SJCRH30 (cell line): ENCODE results near the gene LATS2. TPM values are rescaled to one million over a fixed set of nuclear protein-coding genes. Genes with fewer than 3 reads are reported as not detected.

Source experiments
- DNase-seq, 2 experiments: peaks; one replicate each; pipeline ENCODE4 v3.0.0-alpha.2; 2015 to 2020
- H3K27ac ChIP-seq: fragments of 250-450 bp; sonication (Bioruptor Pico); 2 replicates; pipeline ENCODE4 v1.5.1; 2020; ENCODE audit warnings: mild to moderate bottlenecking, moderate library complexity
- H3K27me3 ChIP-seq: fragments of 250-450 bp; sonication (Bioruptor Pico); 2 replicates; pipeline ENCODE4 v1.5.1; 2020; ENCODE audit warnings: mild to moderate bottlenecking, moderate library complexity
- H3K36me3 ChIP-seq: fragments of 250-450 bp; sonication (Bioruptor Pico); 2 replicates; pipeline ENCODE4 v1.5.1; 2020; ENCODE audit warnings: mild to moderate bottlenecking, moderate library complexity
- H3K4me1 ChIP-seq: fragments of 250-450 bp; sonication (Bioruptor Pico); 2 replicates; pipeline ENCODE4 v1.5.1; 2020; ENCODE audit warnings: mild to moderate bottlenecking, moderate library complexity
- H3K4me3 ChIP-seq: fragments of 250-450 bp; sonication (Bioruptor Pico); 2 replicates; pipeline ENCODE4 v1.5.1; 2020; ENCODE audit warnings: mild to moderate bottlenecking, moderate library complexity
- H3K9me3 ChIP-seq: fragments of 250-450 bp; sonication (Bioruptor Pico); replicated peaks from 2 replicates; pipeline ENCODE4 v1.5.1; 2020; ENCODE audit warnings: mild to moderate bottlenecking, moderate library complexity
- total RNA-seq: library from RNA; depleted of rRNA; stranded (reverse); fragments of >200 nt; shearing (Covaris generic); gene quantifications from 2 replicates; pipeline ENCODE4 v1.2.3, GENCODE V29; 2014

LATS2 gene
- total RNA-seq, 1 experiment from 2014 or later = 14.9 TPM

DNA sequence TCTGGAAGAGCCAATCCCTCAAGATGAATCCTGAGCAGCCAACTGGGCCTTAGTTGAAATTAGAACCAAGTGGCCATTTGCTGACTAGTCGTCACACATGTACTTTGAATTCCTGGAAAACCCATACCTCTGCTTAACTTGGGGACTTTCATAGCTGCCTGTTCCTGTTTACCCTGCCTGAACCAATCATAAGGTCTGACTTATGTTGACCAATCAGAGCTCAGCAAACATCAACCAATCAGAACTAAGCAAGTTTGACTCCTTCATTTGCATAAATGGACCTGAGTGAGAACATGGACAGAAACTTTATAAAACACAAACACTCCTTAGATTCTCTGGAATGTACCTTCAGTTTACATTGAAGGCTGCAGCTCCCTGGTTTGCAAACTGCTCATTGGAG lies 50.8 kb downstream of the LATS2 start:
- Histone ChIP-seq H3K4me1 (peaks cover 38% of the 10 kb centered on the region), H3K27ac (no peak overlapping the region), H3K27me3 (no peaks in the 10 kb centered on the region), H3K36me3 (peaks cover 2% of the 10 kb centered on the region), H3K4me3 (no peak overlapping the region), H3K9me3 (no peaks in the 10 kb centered on the region)
- DNase-seq = peak in 1 of 2 experiments; percentile 41

DNA sequence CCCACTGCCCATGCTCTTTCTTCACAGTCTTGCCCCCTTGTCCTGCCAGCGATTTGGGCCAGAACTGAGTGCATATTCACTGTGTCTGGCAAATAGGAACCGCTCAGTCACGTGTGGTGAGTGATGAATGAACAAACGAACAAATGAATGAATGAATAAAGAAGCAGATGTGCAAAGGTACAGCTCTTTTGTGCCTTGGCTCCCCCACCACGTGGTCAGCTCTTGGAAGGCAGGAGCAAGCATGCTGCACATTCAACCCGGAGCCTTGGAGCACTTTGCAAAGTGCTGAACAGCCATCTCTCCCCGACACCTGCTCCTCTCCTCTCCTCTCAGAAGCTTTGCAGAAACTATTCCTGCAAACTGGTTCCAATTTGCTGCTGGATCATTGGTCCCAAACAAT lies 52.4 kb downstream of the LATS2 start:
- no peaks in the 10 kb centered on the region for H3K9me3 ChIP-seq
- peaks cover 2% of the 10 kb centered on the region; the same call in 1 of the 2 replicates for H3K36me3 ChIP-seq
- peaks cover 26% of the 10 kb centered on the region; the same call in 1 of the 2 replicates for H3K4me1 ChIP-seq
- no peak overlapping the region for H3K27ac ChIP-seq
- H3K27me3 ChIP-seq = no peaks in the 10 kb centered on the region
- DNase-seq = no peak
- no peak overlapping the region for H3K4me3 ChIP-seq

DNA sequence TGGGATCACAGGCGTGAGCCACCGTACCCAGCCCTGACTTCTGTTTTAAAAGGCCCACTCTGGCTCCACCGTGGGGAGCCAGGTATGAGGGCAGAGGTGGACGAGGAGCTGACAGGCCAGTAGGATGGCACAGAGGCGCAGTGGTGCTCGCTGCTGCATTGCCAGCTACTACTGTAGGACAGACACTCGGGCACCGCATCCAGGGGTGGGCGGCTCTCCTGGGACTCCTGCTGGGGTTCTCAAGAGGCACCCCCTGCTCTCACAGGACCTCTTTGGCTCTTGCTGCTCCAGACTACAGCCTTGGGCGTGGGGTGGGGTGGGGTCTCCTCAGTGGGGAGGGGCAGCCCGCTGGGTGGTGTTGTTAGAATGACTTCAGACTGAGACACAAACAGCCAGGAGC lies 53.4 kb downstream of the LATS2 start:
- Histone ChIP-seq H3K27ac (no peak overlapping the region), H3K9me3 (no peaks in the 10 kb centered on the region), H3K36me3 (peaks cover 2% of the 10 kb centered on the region; the same call in 1 of the 2 replicates), H3K27me3 (no peaks in the 10 kb centered on the region), H3K4me3 (no peak overlapping the region), H3K4me1 (peaks cover 21% of the 10 kb centered on the region; the same call in 1 of the 2 replicates)
- no peak for DNase-seq

DNA sequence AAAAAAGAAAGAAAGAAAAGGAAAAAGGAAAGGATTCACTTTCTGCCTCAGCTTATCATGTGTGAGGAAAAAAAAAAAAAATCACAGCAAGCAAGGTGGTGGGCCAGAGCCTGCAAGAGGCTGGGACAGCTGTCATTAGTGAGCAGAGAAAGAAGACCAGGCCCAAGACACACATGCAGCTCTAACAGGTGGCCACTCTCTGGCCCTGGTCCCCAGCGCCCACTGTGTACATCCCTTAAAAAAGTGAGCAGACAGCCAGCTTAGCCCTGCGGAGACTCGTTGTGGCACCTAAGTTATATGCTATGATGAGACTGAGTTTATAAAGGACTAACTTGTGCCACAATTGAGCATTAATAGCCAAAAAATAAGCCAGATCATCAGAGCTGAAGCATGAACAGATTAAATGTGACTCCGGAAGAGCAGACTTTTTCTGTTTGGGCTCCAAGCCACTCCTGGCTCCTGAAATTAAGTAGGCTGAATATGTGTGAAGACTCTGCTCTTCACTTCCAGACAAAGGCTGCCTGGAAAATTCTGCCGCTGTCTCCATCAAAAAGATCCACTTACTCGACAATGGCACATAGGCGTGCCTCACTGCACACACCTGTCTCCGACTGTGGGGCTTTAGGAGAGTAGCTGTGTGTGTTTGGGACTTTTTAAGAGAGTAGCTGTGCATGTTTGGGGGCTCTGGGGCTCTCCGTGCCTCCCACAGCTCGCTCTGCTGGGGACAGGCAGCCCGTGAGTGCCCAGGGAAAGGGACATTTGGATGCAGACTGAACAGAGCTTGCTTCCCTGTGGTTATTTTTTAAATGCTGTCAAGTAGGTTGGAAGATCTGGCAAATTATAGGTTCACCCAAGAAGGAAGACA lies 55.0 kb downstream of the LATS2 start:
- H3K4me3 ChIP-seq = no peak overlapping the region
- no peaks in the 10 kb centered on the region for H3K36me3 ChIP-seq
- no peaks in the 10 kb centered on the region for H3K27me3 ChIP-seq
- peaks cover 9% of the 10 kb centered on the region; the same call in 1 of the 2 replicates for H3K4me1 ChIP-seq
- peak in 1 of 2 experiments; percentile 49 for DNase-seq
- H3K9me3 ChIP-seq = no peaks in the 10 kb centered on the region
- H3K27ac ChIP-seq = no peak overlapping the region

DNA sequence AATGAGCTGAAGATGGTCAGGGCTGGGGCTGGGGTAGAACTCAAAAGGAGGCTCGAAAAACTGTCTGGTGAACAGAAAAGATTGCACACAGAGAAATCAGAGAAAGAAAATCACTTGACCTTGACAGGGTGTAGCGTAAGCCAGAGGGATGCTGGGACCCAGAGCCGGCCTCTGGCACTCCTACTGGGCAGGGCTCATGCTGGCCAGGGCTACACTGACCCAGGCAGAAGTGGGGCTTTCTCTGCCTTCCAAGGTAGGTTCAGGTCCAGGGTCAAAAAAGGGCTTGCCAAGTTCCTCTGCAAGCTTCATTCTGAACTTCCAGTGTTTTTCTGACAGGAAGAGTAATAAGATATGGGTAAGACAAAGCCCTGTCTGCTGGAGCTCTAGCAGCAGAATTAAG lies 56.2 kb downstream of the LATS2 start:
- H3K9me3 ChIP-seq = no peaks in the 10 kb centered on the region
- H3K4me1 ChIP-seq = peaks cover 6% of the 10 kb centered on the region; the same call in 1 of the 2 replicates
- no peaks in the 10 kb centered on the region for H3K27me3 ChIP-seq
- DNase-seq = no peak
- H3K27ac ChIP-seq = no peak overlapping the region
- no peak overlapping the region for H3K4me3 ChIP-seq
- H3K36me3 ChIP-seq = 0 out of 2 replicates have a peak, but pooled peaks cover 3% of the 10 kb centered on the region

DNA sequence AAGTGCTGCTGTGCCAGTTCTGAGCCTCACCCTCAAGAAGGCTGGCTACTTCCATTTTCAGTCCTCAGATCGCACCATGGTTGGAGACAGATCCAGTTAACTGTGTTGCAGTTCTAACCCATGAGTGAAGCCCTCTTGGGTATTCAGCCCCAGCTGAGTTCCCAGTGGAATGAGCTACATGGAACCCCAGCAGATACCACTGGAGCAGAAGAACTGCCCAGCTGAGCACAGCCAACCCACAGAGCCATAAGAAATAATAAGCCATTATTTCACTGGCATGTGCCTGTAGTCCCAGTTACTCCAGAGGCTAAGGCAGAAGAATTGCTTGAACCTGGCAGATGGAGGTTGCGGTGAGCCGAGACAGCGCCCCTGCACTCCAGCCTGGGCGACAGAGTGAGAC lies 59.9 kb downstream of the LATS2 start:
- H3K36me3 ChIP-seq = peaks cover 7% of the 10 kb centered on the region
- DNase-seq = no peak
- H3K27me3 ChIP-seq = no peaks in the 10 kb centered on the region
- no peak overlapping the region for H3K27ac ChIP-seq
- H3K4me3 ChIP-seq = no peak overlapping the region
- no peaks in the 10 kb centered on the region for H3K4me1 ChIP-seq
- no peaks in the 10 kb centered on the region for H3K9me3 ChIP-seq

DNA sequence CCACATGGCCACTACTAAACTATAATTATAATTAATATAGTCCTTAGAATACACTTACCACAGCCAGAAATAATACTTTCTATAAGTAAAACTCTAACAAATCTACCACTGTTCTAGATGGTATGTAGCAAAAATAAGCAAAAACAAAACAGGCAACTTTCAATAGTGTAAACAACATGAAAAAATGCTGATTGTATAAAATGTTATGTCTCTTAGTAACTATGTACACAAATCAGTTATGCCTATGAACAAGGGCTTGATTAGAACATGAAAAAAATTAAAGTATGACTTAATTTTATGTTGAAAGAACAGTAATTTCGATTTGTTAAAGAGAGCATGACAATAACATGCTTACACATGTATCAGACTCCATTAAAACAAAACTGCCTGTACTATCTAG lies 60.7 kb downstream of the LATS2 start:
- H3K4me1 ChIP-seq = no peaks in the 10 kb centered on the region
- H3K9me3 ChIP-seq = no peaks in the 10 kb centered on the region
- H3K36me3 ChIP-seq = peaks cover 7% of the 10 kb centered on the region
- no peak overlapping the region for H3K27ac ChIP-seq
- no peak overlapping the region for H3K4me3 ChIP-seq
- H3K27me3 ChIP-seq = no peaks in the 10 kb centered on the region
- no peak for DNase-seq

DNA sequence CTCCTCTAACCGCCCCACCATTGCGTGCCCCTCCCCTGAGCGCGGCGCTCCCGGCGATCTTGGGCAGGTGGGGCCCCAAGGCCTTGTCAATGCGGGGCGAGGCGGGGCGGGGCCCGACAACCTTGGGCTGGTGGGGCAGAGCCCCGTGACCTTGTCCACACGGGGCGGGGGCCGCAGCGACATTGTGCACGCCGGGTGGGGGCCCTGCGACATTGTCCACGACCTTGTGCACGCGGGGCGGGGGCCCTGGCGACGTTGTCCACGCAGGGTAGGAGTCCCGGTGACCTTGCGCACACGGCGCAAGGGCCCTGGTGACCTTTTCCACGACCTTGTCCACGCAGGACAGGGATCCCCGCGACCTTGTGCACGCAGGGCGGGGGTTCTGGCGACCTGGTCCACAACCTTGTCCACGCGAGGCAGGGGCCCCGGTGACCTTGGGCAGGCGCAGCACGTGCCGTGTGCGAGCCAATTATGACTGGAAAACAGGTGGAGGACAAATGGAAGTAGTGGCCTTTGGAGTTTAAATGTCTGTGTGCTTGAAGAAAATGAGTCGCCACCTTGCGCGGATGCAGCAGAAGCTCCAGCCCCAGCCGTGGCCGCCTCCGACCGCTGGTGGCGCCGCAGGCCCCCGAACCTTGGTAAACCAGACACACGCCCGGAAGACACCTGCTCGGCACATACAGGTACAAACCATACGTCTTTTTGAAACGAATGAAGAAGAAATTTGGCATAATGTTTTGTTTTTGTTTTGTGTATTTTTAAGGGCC lies 62.6 kb downstream of the LATS2 start:
- H3K4me1 ChIP-seq = no peaks in the 10 kb centered on the region
- H3K27ac ChIP-seq = no peak overlapping the region
- no peak overlapping the region for H3K4me3 ChIP-seq
- no peak for DNase-seq
- H3K36me3 ChIP-seq = peaks cover 14% of the 10 kb centered on the region
- H3K27me3 ChIP-seq = no peaks in the 10 kb centered on the region
- no peaks in the 10 kb centered on the region for H3K9me3 ChIP-seq

DNA sequence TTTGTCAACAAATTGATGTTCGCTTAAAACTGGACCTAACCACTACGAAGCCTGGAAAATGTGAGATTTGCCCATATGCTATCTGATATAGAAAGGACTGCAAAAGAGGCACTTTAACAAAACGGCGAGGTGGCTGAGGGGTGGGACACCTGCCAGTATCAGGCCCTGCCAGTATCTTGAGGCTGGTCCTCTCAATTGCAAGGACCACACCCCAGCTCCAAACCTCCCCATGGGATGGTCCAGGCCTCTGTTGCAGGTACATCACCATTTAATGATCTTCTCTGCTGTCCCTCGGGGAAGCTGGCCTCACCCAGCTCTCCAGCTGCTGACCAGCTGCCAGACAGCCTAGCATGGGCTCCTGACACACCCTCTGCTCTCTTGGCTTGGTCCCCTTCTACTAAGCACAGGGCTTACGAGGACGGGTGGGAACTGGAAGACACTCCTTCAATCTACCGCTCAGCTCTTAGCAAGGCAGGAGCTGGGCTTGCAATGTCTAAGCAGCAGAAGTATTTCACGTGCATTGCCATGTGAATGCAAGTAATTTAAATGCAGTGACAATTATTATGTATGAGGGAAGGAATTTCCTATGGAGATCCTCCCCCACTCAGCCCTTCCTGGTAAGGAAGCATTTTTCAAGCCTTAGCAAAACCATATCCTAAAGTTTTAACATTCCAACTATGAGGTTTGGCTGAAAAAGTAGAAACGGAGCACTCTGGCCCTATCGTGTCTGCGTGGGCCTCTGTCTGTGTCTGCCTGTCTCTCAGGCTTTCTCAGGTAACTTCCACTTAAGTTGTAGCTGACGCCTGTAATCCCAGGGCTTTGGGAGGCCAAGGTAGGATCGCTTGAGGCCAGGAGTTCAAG lies 63.9 kb downstream of the LATS2 start:
- Histone ChIP-seq H3K27me3 (no peaks in the 10 kb centered on the region), H3K4me1 (no peaks in the 10 kb centered on the region), H3K4me3 (no peak overlapping the region), H3K36me3 (peaks cover 14% of the 10 kb centered on the region), H3K27ac (no peak overlapping the region), H3K9me3 (no peaks in the 10 kb centered on the region)
- no peak for DNase-seq

DNA sequence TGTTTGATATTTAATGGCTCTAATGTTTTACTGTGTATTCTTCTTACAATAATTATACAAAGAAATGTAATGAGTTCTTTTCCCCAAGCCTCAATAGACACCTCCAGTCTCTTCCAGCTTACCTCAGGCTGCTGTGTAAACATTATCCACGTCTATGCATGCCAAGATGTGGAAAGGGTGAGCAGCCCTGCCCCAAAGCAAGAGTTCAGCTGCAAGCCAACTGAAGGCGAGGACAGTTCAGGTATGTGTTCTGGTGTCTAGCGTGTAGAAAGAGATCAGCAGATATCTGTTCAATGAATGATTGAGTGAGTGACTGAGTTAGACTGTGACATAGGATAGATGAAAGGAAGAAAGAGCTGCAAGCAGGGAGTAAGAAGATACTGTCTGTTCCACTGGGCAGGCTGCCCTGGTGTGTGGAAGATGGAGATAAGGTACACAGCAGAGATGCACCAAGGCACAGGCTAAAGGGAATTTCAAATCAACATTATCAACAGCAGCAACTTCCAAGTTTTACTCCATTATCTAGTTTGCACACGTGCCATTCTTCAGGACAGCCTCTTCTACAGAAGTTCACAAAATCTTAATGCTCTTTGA lies 66.0 kb downstream of the LATS2 start:
- Histone ChIP-seq H3K4me1 (peaks cover 5% of the 10 kb centered on the region; the same call in 1 of the 2 replicates), H3K9me3 (no peaks in the 10 kb centered on the region), H3K27ac (no peak overlapping the region), H3K4me3 (no peak overlapping the region), H3K27me3 (no peaks in the 10 kb centered on the region), H3K36me3 (peaks cover 19% of the 10 kb centered on the region)
- DNase-seq = no peak

DNA sequence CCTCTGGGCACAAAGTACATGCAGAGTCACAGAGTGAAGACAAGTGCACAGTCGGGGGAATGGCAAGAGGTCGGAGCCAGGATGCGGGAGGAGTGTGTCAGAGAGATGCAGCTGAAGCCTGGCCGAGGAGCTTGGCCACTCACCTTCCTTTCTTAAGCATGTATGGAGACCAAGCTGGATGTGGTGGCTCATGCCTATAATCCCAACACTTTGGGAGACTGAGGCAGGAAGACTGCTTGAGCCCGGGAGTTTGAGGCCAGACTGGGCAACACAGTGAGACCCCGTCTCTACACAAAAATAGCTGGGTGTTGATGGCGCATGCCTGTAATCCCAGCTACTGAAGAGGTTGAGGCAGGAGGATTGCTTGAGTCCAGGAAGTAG lies 67.0 kb downstream of the LATS2 start:
- Histone ChIP-seq H3K36me3 (peaks cover 19% of the 10 kb centered on the region), H3K27me3 (no peaks in the 10 kb centered on the region), H3K4me3 (no peak overlapping the region), H3K4me1 (peaks cover 14% of the 10 kb centered on the region), H3K27ac (no peak overlapping the region), H3K9me3 (no peaks in the 10 kb centered on the region)
- no peak for DNase-seq

DNA sequence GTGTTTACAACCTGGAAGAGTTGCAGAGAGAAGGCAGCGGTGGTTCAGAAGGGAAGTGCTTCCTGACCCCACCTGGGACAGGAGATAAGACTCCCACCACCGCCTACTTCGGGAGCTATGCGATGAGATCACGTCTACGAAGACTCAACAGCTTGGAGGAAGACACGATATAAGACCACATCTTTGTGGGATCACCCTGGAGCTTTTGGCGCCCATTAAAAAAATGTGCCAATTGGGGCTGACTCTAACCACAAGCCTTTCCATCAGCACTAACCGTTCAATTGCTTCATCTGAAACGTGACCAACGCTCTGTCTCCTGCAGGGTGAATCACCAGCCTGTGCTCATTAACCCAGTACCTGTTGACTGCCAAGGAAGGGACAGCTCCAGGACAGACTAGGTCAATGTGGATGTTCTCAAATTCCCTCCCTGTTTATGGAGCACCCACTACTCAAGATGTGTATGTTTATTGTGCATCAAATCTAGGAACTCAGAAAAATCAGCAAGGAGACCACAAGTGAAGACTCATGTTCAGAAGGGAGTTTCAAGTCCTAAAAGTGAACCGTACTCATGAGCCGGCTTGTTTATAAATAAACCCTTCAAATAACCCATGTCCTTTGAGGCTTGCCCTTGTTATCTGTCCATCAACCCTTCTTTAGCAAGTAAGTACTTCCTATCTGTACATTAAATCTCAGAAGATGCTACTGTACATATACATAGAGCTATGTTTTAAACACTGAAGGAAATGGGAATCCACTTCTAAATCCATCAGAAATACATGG lies 67.5 kb downstream of the LATS2 start:
- H3K9me3 ChIP-seq = no peaks in the 10 kb centered on the region
- peaks cover 23% of the 10 kb centered on the region for H3K36me3 ChIP-seq
- no peak for DNase-seq
- no peak overlapping the region for H3K4me3 ChIP-seq
- peaks cover 18% of the 10 kb centered on the region for H3K4me1 ChIP-seq
- H3K27ac ChIP-seq = no peak overlapping the region
- H3K27me3 ChIP-seq = no peaks in the 10 kb centered on the region

DNA sequence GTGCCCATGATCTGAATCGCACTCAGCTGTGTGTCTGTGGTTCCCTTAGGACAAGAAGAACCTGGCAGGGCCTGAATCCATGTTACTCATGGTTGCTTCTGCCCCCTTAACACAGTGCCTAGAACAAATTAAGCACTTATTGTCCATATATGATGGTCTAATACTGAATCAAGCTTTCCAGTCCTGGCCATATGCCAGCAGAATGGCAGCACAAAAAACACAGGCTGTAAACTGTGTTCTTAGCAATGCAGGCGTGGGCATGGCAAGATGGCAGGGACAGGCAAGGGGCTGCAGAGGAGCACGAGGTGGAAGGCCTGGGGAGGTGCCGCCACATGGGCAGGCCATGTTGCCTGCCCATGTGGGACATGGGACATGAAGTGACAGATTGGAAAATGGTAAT lies 68.2 kb downstream of the LATS2 start:
- Histone ChIP-seq H3K27ac (no peak overlapping the region), H3K9me3 (no peaks in the 10 kb centered on the region), H3K4me1 (peaks cover 18% of the 10 kb centered on the region), H3K4me3 (no peak overlapping the region), H3K27me3 (no peaks in the 10 kb centered on the region), H3K36me3 (peaks cover 27% of the 10 kb centered on the region)
- DNase-seq = no peak
